ENCODE measurements around the gene MARCKS.

DNA sequence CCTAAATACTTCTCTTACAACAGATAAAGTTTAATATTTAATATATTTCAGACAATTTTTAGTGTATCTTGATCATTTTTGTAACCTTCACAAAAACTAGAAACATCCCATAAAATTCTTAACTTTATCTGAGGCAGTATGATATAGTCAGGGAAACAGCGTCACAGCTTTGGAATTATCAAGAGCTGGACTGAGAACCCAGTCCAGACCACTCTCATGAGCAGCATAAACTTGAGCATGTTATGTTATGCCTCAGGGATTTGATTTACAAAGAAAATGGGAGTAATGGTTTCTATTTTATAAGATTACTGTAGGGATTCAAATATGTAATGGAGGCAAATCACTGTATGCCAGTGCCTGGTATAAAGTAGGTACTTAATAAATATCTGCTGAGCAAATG lies 8.3 kb upstream of the MARCKS start:
- TF ChIP-seq POLR2A (IDR thresholded peaks at IDR 0.05; ENCODE audit: low read depth, low read length) = no peak
- TF ChIP-seq, protein P1, sequence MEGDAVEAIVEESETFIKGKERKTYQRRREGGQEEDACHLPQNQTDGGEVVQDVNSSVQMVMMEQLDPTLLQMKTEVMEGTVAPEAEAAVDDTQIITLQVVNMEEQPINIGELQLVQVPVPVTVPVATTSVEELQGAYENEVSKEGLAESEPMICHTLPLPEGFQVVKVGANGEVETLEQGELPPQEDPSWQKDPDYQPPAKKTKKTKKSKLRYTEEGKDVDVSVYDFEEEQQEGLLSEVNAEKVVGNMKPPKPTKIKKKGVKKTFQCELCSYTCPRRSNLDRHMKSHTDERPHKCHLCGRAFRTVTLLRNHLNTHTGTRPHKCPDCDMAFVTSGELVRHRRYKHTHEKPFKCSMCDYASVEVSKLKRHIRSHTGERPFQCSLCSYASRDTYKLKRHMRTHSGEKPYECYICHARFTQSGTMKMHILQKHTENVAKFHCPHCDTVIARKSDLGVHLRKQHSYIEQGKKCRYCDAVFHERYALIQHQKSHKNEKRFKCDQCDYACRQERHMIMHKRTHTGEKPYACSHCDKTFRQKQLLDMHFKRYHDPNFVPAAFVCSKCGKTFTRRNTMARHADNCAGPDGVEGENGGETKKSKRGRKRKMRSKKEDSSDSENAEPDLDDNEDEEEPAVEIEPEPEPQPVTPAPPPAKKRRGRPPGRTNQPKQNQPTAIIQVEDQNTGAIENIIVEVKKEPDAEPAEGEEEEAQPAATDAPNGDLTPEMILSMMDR (IDR thresholded peaks at IDR 0.05; ENCODE audit: extremely low read depth in 1 of 2, insufficient read depth in 1 of 2, low read depth in 1 of 2, low read length in 2 of 2) = no peak
- no peak for TF ChIP-seq EZH2 (IDR thresholded peaks at IDR 0.05; ENCODE audit: borderline replicate concordance, low read depth, low read length, severe bottlenecking)
- no peak for TF ChIP-seq POLR2AphosphoS5 (IDR thresholded peaks at IDR 0.05; ENCODE audit: insufficient read depth, low read depth, low read length)

Data from endothelial cell of umbilical vein (primary cell).